HepG2 (cell line): ENCODE data around the gene GPN1. TPM values are rescaled to one million over a fixed set of nuclear protein-coding genes. Genes with fewer than 3 reads are reported as not detected.

Source experiments
- ATF7 ChIP-seq, 2 experiments: fragments of 450-650 bp in 1 of 2; sonication (generic) in 1 of 2; formaldehyde crosslinking in 1 of 2; IDR thresholded peaks; 2 replicates each; pipeline versions ENCODE4 v1.4.0 to v1.6.1; 2016 to 2020; ENCODE audit warnings: antibody characterized with exemption in 1 of 2, mild to moderate bottlenecking in 1 of 2, missing genetic modification reagents in 1 of 2
- EZH2 ChIP-seq: conservative IDR thresholded peaks from 2 replicates; pipeline ENCODE4 v1.6.1; 2012; ENCODE audit warnings: mild to moderate bottlenecking, low read depth, low read length, moderate library complexity
- FOSL2 ChIP-seq: sonication (generic); formaldehyde crosslinking; IDR thresholded peaks from 2 replicates; pipeline ENCODE4 v1.4.0; 2020; ENCODE audit warnings: missing genetic modification reagents
- JARID2 ChIP-seq: sonication (generic); formaldehyde crosslinking; IDR thresholded peaks from 2 replicates; pipeline ENCODE4 v1.8.1; 2023; ENCODE audit warnings: missing genetic modification reagents, inconsistent platforms; ENCODE audit not compliant: insufficient replicate concordance
- MAZ ChIP-seq, 2 experiments: sonication (generic) in 1 of 2; formaldehyde crosslinking in 1 of 2; IDR thresholded peaks; 2 replicates each; pipeline versions ENCODE4 v1.5.0 to v1.6.1; 2012 to 2020; ENCODE audit warnings: low read depth in 2 of 2, mild to moderate bottlenecking in 2 of 2, borderline replicate concordance in 1 of 2, improper control_type of control experiment in 1 of 2, low read length in 1 of 2, missing genetic modification reagents in 1 of 2, moderate library complexity in 1 of 2
- MIER2 ChIP-seq: IDR thresholded peaks from 2 replicates; pipeline ENCODE4 v1.6.1; 2016; ENCODE audit warnings: missing biosample characterization, missing genetic modification reagents
- RFXAP ChIP-seq: sonication (generic); formaldehyde crosslinking; IDR thresholded peaks from 2 replicates; pipeline ENCODE4 v1.4.0; 2020; ENCODE audit warnings: missing genetic modification reagents, borderline replicate concordance
- RXRA ChIP-seq: sonication (generic); formaldehyde crosslinking; IDR thresholded peaks from 2 replicates; pipeline ENCODE4 v1.5.1; 2020; ENCODE audit warnings: missing genetic modification reagents
- SYNCRIP ChIP-seq: fragments of 200-400 bp; formaldehyde crosslinking; IDR thresholded peaks from 2 replicates; pipeline ENCODE4 v1.6.1; 2018; ENCODE audit warnings: mild to moderate bottlenecking, low read depth, low read length; ENCODE audit not compliant: insufficient read depth
- TBX2 ChIP-seq: sonication (generic); formaldehyde crosslinking; IDR thresholded peaks from 2 replicates; pipeline ENCODE4 v1.5.0; 2020; ENCODE audit warnings: missing genetic modification reagents, mild to moderate bottlenecking, borderline replicate concordance
- XRCC5 ChIP-seq: fragments of 200-400 bp; formaldehyde crosslinking; optimal IDR thresholded peaks from 2 replicates; pipeline ENCODE3; 2017; ENCODE audit warnings: mild to moderate bottlenecking, low read length
- ZFP90 ChIP-seq: sonication (generic); formaldehyde crosslinking; IDR thresholded peaks from 2 replicates; pipeline ENCODE4 v1.8.0; 2022; ENCODE audit warnings: missing genetic modification reagents, mild to moderate bottlenecking, inconsistent platforms, borderline replicate concordance
- ZNF3 ChIP-seq: IDR thresholded peaks from 2 replicates; pipeline ENCODE4 v1.7.0; 2017; ENCODE audit warnings: inconsistent platforms
- ZNF556 ChIP-seq: sonication (generic); formaldehyde crosslinking; IDR thresholded peaks from 2 replicates; pipeline ENCODE4 v1.4.0; 2020; ENCODE audit warnings: mild to moderate bottlenecking, missing genetic modification reagents, borderline replicate concordance
- ZNF766 ChIP-seq: sonication (generic); formaldehyde crosslinking; IDR thresholded peaks from 2 replicates; pipeline ENCODE4 v1.5.0; 2020; ENCODE audit warnings: missing genetic modification reagents, borderline replicate concordance
- ZNF768 ChIP-seq: sonication (generic); formaldehyde crosslinking; IDR thresholded peaks from 2 replicates; pipeline ENCODE4 v1.4.0; 2020; ENCODE audit warnings: missing genetic modification reagents
- ZNF878 ChIP-seq: sonication (generic); formaldehyde crosslinking; IDR thresholded peaks from 2 replicates; pipeline ENCODE4 v1.8.1; 2023; ENCODE audit warnings: mild to moderate bottlenecking, missing genetic modification reagents, moderate library complexity
- ZNF879 ChIP-seq: sonication (generic); formaldehyde crosslinking; IDR thresholded peaks from 2 replicates; pipeline ENCODE4 v1.8.1; 2023; ENCODE audit warnings: missing genetic modification reagents
- polyA plus RNA-seq, 8 experiments: library from polyadenylated mRNA; depleted of rRNA in 3 of 8; stranded (reverse) in 7 of 8; unstranded in 1 of 8; fragments of >200 nt; fragmentation: Illumina TruSeq in 4 of 8; extraction: Trizol in 4 of 8; gene quantifications; 2 replicates each; pipeline versions ENCODE4 v1.2.1 to v1.2.3, GENCODE V29; 2011 to 2016; ENCODE audit warnings: low read depth in 4 of 8, missing spikeins in 1 of 8, mixed read lengths in 1 of 8; ENCODE audit not compliant: insufficient read depth in 1 of 8
- total RNA-seq, 5 experiments: library from RNA; depleted of rRNA; stranded (reverse); fragments of >200 nt; fragmentation: Illumina TruSeq; extraction: Trizol; gene quantifications; 2 replicates each; pipeline ENCODE4 v1.2.3, GENCODE V29; 2016; ENCODE audit warnings: low read depth in 1 of 5
- TF ChIP-seq, protein P1 (sequence below): sonication (generic); formaldehyde crosslinking; conservative IDR thresholded peaks from 2 replicates; pipeline ENCODE4 v1.5.0; 2020; ENCODE audit warnings: missing genetic modification reagents
- TF ChIP-seq, protein P2 (sequence below): sonication (generic); formaldehyde crosslinking; IDR thresholded peaks from 2 replicates; pipeline ENCODE4 v1.4.0; 2020; ENCODE audit warnings: mild to moderate bottlenecking, missing genetic modification reagents

The GPN1 gene
- total and polyA plus RNA-seq, 2 of the 13 experiments (the other 11 are each of a cell fraction or from before 2014, with no cell fraction given): 54.5 to 62.7 TPM

DNA sequence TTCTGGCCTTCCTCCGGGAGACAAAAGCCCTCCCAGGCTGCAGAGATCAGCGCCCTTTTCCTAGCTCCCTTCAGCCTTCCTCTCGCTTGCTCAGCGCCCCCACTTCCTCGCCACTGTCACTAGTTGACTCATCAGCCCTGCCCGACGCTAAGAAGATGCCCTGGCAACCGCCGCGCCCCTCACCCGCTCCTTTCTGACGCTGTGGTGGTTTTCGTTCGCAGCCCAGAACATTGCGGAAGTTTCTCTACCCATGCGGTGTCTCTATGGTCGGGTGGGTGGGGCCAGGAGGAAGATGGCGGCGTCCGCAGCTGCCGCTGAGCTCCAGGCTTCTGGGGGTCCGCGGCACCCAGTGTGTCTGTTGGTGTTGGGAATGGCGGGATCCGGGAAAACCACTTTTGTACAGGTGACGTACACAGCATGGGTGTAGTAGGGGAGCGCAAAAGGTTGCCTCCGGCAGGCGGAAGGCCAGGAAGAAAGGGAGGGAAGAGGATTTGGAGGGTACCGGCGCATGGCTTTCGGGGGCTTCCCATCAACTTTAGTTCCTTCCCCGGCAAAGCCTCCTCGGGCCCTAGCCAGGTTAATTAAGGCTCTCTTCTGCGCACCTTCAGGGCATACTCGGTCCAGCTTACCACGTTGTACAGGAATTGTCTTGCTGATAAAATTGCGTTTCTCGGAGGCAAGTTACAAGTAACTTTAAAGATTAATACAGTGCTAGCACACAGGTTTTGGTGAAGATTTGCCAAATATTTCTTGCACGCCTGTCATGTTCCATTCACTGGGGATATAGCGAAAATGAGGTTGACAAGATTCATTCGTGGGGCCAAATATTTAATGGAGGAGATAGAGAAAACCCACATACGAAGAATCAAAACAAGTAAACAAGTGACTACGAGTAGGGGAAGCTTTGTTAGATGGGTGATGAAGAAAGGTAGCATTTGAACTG lies at the start of gene GPN1, which contains the start of gene CCDC121 (continued):
- TF ChIP-seq, protein P1, sequence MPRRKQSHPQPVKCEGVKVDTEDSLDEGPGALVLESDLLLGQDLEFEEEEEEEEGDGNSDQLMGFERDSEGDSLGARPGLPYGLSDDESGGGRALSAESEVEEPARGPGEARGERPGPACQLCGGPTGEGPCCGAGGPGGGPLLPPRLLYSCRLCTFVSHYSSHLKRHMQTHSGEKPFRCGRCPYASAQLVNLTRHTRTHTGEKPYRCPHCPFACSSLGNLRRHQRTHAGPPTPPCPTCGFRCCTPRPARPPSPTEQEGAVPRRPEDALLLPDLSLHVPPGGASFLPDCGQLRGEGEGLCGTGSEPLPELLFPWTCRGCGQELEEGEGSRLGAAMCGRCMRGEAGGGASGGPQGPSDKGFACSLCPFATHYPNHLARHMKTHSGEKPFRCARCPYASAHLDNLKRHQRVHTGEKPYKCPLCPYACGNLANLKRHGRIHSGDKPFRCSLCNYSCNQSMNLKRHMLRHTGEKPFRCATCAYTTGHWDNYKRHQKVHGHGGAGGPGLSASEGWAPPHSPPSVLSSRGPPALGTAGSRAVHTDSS (CRISPR knock-in tag): no peak
- TF ChIP-seq ZNF768 (no peak; the same call in 1 of the 2 replicates), MIER2 (CRISPR knock-in tag) (peak; percentile 22; the same call in 1 of the 2 replicates), SYNCRIP (no peak), ZNF878 (CRISPR knock-in tag) (peak; percentile 88; the same call in 1 of the 2 replicates), ATF7 (IDR thresholded peaks at IDR 0.05) (no peak), ATF7 (CRISPR knock-in tag; IDR thresholded peaks at IDR 0.05) (0 out of 2 replicates have a peak, but pooled peaks have one; percentile 22), XRCC5 (peak; percentile 87), TBX2 (peak; percentile 91), MAZ (IDR thresholded peaks at IDR 0.05; ENCODE audit: borderline replicate concordance, low read depth, low read length) (0 out of 2 replicates have a peak, but pooled peaks have one; percentile 47), MAZ (CRISPR knock-in tag; IDR thresholded peaks at IDR 0.05; ENCODE audit: low read depth) (peak; percentile 92), RFXAP (CRISPR knock-in tag) (peak; percentile 60; the same call in 1 of the 2 replicates), EZH2 (no peak), ZNF556 (CRISPR knock-in tag) (peak; percentile 84; the same call in 1 of the 2 replicates), ZNF879 (peak; percentile 82), FOSL2 (CRISPR knock-in tag) (peak; percentile 94), ZNF3 (CRISPR knock-in tag) (peak; percentile 58; the same call in 1 of the 2 replicates), JARID2 (CRISPR knock-in tag) (peak; percentile 88), RXRA (CRISPR knock-in tag) (peak; percentile 19; the same call in 1 of the 2 replicates), ZFP90 (CRISPR knock-in tag) (peak; percentile 95), ZNF766 (CRISPR knock-in tag) (no peak)
- TF ChIP-seq, protein P2, sequence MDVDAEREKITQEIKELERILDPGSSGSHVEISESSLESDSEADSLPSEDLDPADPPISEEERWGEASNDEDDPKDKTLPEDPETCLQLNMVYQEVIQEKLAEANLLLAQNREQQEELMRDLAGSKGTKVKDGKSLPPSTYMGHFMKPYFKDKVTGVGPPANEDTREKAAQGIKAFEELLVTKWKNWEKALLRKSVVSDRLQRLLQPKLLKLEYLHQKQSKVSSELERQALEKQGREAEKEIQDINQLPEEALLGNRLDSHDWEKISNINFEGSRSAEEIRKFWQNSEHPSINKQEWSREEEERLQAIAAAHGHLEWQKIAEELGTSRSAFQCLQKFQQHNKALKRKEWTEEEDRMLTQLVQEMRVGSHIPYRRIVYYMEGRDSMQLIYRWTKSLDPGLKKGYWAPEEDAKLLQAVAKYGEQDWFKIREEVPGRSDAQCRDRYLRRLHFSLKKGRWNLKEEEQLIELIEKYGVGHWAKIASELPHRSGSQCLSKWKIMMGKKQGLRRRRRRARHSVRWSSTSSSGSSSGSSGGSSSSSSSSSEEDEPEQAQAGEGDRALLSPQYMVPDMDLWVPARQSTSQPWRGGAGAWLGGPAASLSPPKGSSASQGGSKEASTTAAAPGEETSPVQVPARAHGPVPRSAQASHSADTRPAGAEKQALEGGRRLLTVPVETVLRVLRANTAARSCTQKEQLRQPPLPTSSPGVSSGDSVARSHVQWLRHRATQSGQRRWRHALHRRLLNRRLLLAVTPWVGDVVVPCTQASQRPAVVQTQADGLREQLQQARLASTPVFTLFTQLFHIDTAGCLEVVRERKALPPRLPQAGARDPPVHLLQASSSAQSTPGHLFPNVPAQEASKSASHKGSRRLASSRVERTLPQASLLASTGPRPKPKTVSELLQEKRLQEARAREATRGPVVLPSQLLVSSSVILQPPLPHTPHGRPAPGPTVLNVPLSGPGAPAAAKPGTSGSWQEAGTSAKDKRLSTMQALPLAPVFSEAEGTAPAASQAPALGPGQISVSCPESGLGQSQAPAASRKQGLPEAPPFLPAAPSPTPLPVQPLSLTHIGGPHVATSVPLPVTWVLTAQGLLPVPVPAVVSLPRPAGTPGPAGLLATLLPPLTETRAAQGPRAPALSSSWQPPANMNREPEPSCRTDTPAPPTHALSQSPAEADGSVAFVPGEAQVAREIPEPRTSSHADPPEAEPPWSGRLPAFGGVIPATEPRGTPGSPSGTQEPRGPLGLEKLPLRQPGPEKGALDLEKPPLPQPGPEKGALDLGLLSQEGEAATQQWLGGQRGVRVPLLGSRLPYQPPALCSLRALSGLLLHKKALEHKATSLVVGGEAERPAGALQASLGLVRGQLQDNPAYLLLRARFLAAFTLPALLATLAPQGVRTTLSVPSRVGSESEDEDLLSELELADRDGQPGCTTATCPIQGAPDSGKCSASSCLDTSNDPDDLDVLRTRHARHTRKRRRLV (CRISPR knock-in tag): no peak
